K562 (cell line): ENCODE measurements around the gene GSTM2. TPM values are rescaled to one million over a fixed set of nuclear protein-coding genes. Genes with fewer than 3 reads are reported as not detected.
A peak's percentile ranks its signal among the peaks of the same experiment; 100 is the strongest.

Experiments used
- BRD9 ChIP-seq: fragments of 450-650 bp; IDR thresholded peaks from 2 replicates; pipeline ENCODE4 v1.6.1; 2018; ENCODE audit warnings: low read depth; ENCODE audit not compliant: partially characterized antibody
- CHD1 ChIP-seq: fragments of 200-600 bp; sonication (generic); IDR thresholded peaks from one replicate; pipeline ENCODE4 v1.6.1; 2012; ENCODE audit warnings: mild to moderate bottlenecking, moderate library complexity, low read length, inconsistent platforms
- DLX4 ChIP-seq: fragments of 250-450 bp; sonication (Bioruptor Pico); IDR thresholded peaks from 2 replicates; pipeline ENCODE4 v1.6.1; 2021; ENCODE audit warnings: mild to moderate bottlenecking
- GABPA ChIP-seq: fragments of 200-800 bp; sonication (Bioruptor generic); conservative IDR thresholded peaks from 2 replicates; pipeline ENCODE4 v1.6.1; 2016; ENCODE audit warnings: low read depth, missing genetic modification characterization, missing compliant biosample characterization
- HSF4 ChIP-seq: fragments of 250-450 bp; sonication (Bioruptor Pico); IDR thresholded peaks from 2 replicates; pipeline ENCODE4 v2.1.2; 2022; ENCODE audit warnings: mild to moderate bottlenecking, moderate library complexity, borderline replicate concordance
- ID3 ChIP-seq, 2 experiments: fragments of 250-450 bp in 1 of 2; fragments of 450-650 bp in 1 of 2; sonication (Bioruptor Pico) in 1 of 2; IDR thresholded peaks; 2 replicates each; pipeline versions ENCODE4 v1.6.1 to v1.8.0; 2016 to 2021; ENCODE audit warnings: mild to moderate bottlenecking in 2 of 2, moderate library complexity in 2 of 2, missing compliant biosample characterization in 1 of 2, missing genetic modification characterization in 1 of 2
- KLF1 ChIP-seq: fragments of 450-650 bp; IDR thresholded peaks from 2 replicates; pipeline ENCODE4 v1.6.1; 2016; ENCODE audit warnings: missing genetic modification characterization, missing compliant biosample characterization
- MCM5 ChIP-seq: fragments of 450-650 bp; IDR thresholded peaks from 2 replicates; pipeline ENCODE4 v1.6.1; 2016; ENCODE audit warnings: low read depth
- NCOA6 ChIP-seq: fragments of 450-650 bp; IDR thresholded peaks from 2 replicates; pipeline ENCODE4 v1.6.1; 2017; ENCODE audit warnings: mild to moderate bottlenecking
- NKRF ChIP-seq: fragments of 450-650 bp; IDR thresholded peaks from 2 replicates; pipeline ENCODE4 v1.6.1; 2016; ENCODE audit warnings: borderline replicate concordance
- PCBP2 ChIP-seq: fragments of 200-400 bp; formaldehyde crosslinking; IDR thresholded peaks from 2 replicates; pipeline ENCODE4 v1.6.1; 2018; ENCODE audit warnings: low read length, low read depth, mild to moderate bottlenecking, moderate library complexity; ENCODE audit not compliant: poor library complexity, severe bottlenecking
- SMAD3 ChIP-seq: fragments of 450-650 bp; formaldehyde crosslinking; conservative IDR thresholded peaks from 2 replicates; pipeline ENCODE4 v1.4.0; 2020; ENCODE audit warnings: mild to moderate bottlenecking
- SP2 ChIP-seq: IDR thresholded peaks from 2 replicates; pipeline ENCODE4 v1.6.1; 2011; ENCODE audit warnings: mild to moderate bottlenecking, low read depth, low read length, moderate library complexity; ENCODE audit not compliant: poor library complexity, severe bottlenecking; ENCODE audit errors: extremely low read depth
- SREBF2 ChIP-seq: sonication (generic); formaldehyde crosslinking; IDR thresholded peaks from 2 replicates; pipeline ENCODE4 v1.4.0; 2020; ENCODE audit warnings: mild to moderate bottlenecking, missing genetic modification reagents
- SRSF3 ChIP-seq: fragments of 200-400 bp; formaldehyde crosslinking; IDR thresholded peaks from 2 replicates; pipeline ENCODE4 v1.6.1; 2016; ENCODE audit warnings: mild to moderate bottlenecking, low read length, moderate library complexity; ENCODE audit not compliant: insufficient read depth
- TAF9B ChIP-seq: fragments of 450-650 bp; IDR thresholded peaks from 2 replicates; pipeline ENCODE4 v1.6.1; 2018; ENCODE audit warnings: mild to moderate bottlenecking; ENCODE audit not compliant: partially characterized antibody
- TAL1 ChIP-seq: fragments of 450-650 bp; IDR thresholded peaks from 2 replicates; pipeline ENCODE4 v1.6.1; 2016; ENCODE audit warnings: mild to moderate bottlenecking
- TCF7L2 ChIP-seq: fragments of 150-350 bp; IDR thresholded peaks from 2 replicates; pipeline ENCODE4 v1.6.1; 2016; ENCODE audit warnings: low read depth, mild to moderate bottlenecking, low read length, moderate library complexity
- TEAD2 ChIP-seq: fragments of 450-650 bp; IDR thresholded peaks from 2 replicates; pipeline ENCODE4 v1.6.1; 2016; ENCODE audit warnings: missing genetic modification characterization, control low read depth, missing compliant biosample characterization
- TRIM28 ChIP-seq: fragments of 450-650 bp; IDR thresholded peaks from 2 replicates; pipeline ENCODE4 v1.6.1; 2017
- ZBTB49 ChIP-seq: sonication (generic); formaldehyde crosslinking; IDR thresholded peaks from 2 replicates; pipeline ENCODE4 v1.8.0; 2022; ENCODE audit warnings: missing genetic modification reagents, mild to moderate bottlenecking, borderline replicate concordance
- ZBTB7A ChIP-seq: IDR thresholded peaks from 2 replicates; pipeline ENCODE4 v1.6.1; 2011; ENCODE audit warnings: low read depth, mild to moderate bottlenecking, low read length, moderate library complexity, borderline replicate concordance; ENCODE audit not compliant: control insufficient read depth
- ZKSCAN8 ChIP-seq: fragments of 200-800 bp; sonication (Bioruptor generic); IDR thresholded peaks from 2 replicates; pipeline ENCODE4 v1.6.1; 2016; ENCODE audit warnings: missing genetic modification characterization, missing compliant biosample characterization
- ZNF79 ChIP-seq: fragments of 250-450 bp; sonication (Bioruptor Pico); IDR thresholded peaks from 2 replicates; pipeline ENCODE4 v1.4.0; 2020; ENCODE audit warnings: low read depth, mild to moderate bottlenecking, moderate library complexity
- ZNF830 ChIP-seq: fragments of 250-450 bp; sonication (Bioruptor Pico); IDR thresholded peaks from 2 replicates; pipeline ENCODE4 v1.5.0; 2021; ENCODE audit warnings: mild to moderate bottlenecking
- polyA plus RNA-seq, 8 experiments: library from polyadenylated mRNA; depleted of rRNA in 4 of 8; stranded (reverse) in 5 of 8; unstranded in 3 of 8; fragments of >200 nt; fragmentation: Nextera tagmentation in 2 of 8; fragmentation: Illumina TruSeq in 1 of 8; extraction: Ambion mirVana in 2 of 8; extraction: Trizol in 1 of 8; gene quantifications; 2 replicates each; pipeline versions ENCODE4 v1.2.1 to v1.2.3, GENCODE V29; 2011 to 2014; ENCODE audit warnings: inconsistent platforms in 1 of 8, missing spikeins in 1 of 8
- total RNA-seq, 7 experiments: library from RNA; depleted of rRNA in 6 of 7; stranded (reverse); fragments of >200 nt in 6 of 7; fragmentation: Illumina TruSeq in 2 of 7; extraction: Trizol in 2 of 7; gene quantifications; 2 replicates each; pipeline versions ENCODE4 v1.2.1 to v1.2.3, GENCODE V29; 2011 to 2021; ENCODE audit warnings: low replicate concordance in 1 of 7

GSTM2 gene
- total and polyA plus RNA-seq, 9 of the 15 experiments (the other 6 are each of a cell fraction or from before 2014, with no cell fraction given): 1.6 to 15.1 (median 6.8) TPM

- TF ChIP-seq ZBTB49 (CRISPR knock-in tag): no peak
- TF ChIP-seq ZNF79: no peak
- TF ChIP-seq ZKSCAN8 (CRISPR knock-in tag): no peak
- no peak for TF ChIP-seq NKRF
- no peak for TF ChIP-seq BRD9
- TF ChIP-seq SP2: no peak
- TF ChIP-seq TCF7L2: no peak
- TF ChIP-seq TAL1: no peak
- no peak for TF ChIP-seq TRIM28
- no peak for TF ChIP-seq TAF9B
- peak; percentile 2; the same call in 1 of the 2 replicates for TF ChIP-seq ZBTB7A
- TF ChIP-seq HSF4 (CRISPR knock-in tag): no peak
- TF ChIP-seq SRSF3: 0 out of 2 replicates have a peak, but pooled peaks have one; percentile 17
- peak; percentile 64 for TF ChIP-seq CHD1
- no peak for TF ChIP-seq SMAD3 (CRISPR knock-in tag)
- no peak for TF ChIP-seq PCBP2
- TF ChIP-seq KLF1 (tag): 0 out of 2 replicates have a peak, but pooled peaks have one; percentile 2
- TF ChIP-seq MCM5: no peak
- TF ChIP-seq DLX4: no peak
- TF ChIP-seq SREBF2: no peak
- TF ChIP-seq TEAD2 (tag): no peak
- no peak for TF ChIP-seq NCOA6
- TF ChIP-seq GABPA (tag): no peak
- TF ChIP-seq ZNF830: no peak
- no peak for TF ChIP-seq ID3 (CRISPR knock-in tag; IDR thresholded peaks at IDR 0.05)
- TF ChIP-seq ID3 (tag; IDR thresholded peaks at IDR 0.05): no peak
Observed at GRCh38 chr1:109620401-109620791, 47.5 kb upstream of the GSTM2 start (continued).
